Measurements from ENCODE around the gene DDX41.
A peak's percentile ranks its signal among the peaks of the same experiment; 100 is the strongest.
"Not testable (repeated sequence)": the region's sequence is repeated elsewhere in the genome, so short reads cannot be mapped to it uniquely, and the experiment has no call there.

The DDX41 gene

GRCh38 chr5:177498013-177498787, 18.6 kb downstream of the DDX41 start:
- DNase-seq (ENCODE audit: low read depth in 2 of 2), result no peak

GRCh38 chr5:177497292-177498012, 19.3 kb downstream of the DDX41 start, which contains the start of gene PDLIM7:
Gene PDLIM7, minus strand, starts transcription at chr5:177497604. Its CDS starts 1,092 bp downstream, at chr5:177496512.
- peak; percentile 95 for DNase-seq (ENCODE audit: low read depth in 2 of 2)

GRCh38 chr5:177496727-177497291, 20.0 kb downstream of the DDX41 start:
- DNase-seq (ENCODE audit: low read depth in 2 of 2), result peak; percentile 91 to 93

- no peak for DNase-seq (ENCODE audit: low read depth in 2 of 2)
These were observed 20.6 kb downstream of the DDX41 start for GRCh38 chr5:177496070-177496726.

- DNase-seq (ENCODE audit: low read depth in 2 of 2), result peak; percentile 68 to 77
These were observed 21.3 kb downstream of the DDX41 start for GRCh38 chr5:177495243-177496060.

GRCh38 chr5:177494346-177495195, 22.2 kb downstream of the DDX41 start:
- peak; percentile 72 to 78 for DNase-seq (ENCODE audit: low read depth in 2 of 2)

GRCh38 chr5:177493795-177494345, 22.9 kb downstream of the DDX41 start:
- DNase-seq (ENCODE audit: low read depth in 2 of 2), result no peak

GRCh38 chr5:177492841-177493240, 23.9 kb downstream of the DDX41 start:
- DNase-seq (ENCODE audit: low read depth in 2 of 2), result no peak

- DNase-seq (ENCODE audit: low read depth in 2 of 2), result no peak
These were observed 24.6 kb downstream of the DDX41 start for GRCh38 chr5:177491983-177492746.

GRCh38 chr5:177491429-177491945, 25.3 kb downstream of the DDX41 start:
- no peak for DNase-seq (ENCODE audit: low read depth in 2 of 2)

GRCh38 chr5:177490992-177491391, 25.8 kb downstream of the DDX41 start:
- no peak for DNase-seq (ENCODE audit: low read depth in 2 of 2)

- no peak for DNase-seq (ENCODE audit: low read depth in 2 of 2)
These were observed 26.3 kb downstream of the DDX41 start for GRCh38 chr5:177490311-177490991.

- DNase-seq (ENCODE audit: low read depth in 2 of 2), result no peak
These were observed 27.5 kb downstream of the DDX41 start for GRCh38 chr5:177489119-177489716.

GRCh38 chr5:177487975-177488374, 28.8 kb downstream of the DDX41 start:
- no peak for DNase-seq (ENCODE audit: low read depth in 2 of 2)

GRCh38 chr5:177487144-177487543, 29.6 kb downstream of the DDX41 start:
- DNase-seq (ENCODE audit: low read depth in 2 of 2), result no peak

- DNase-seq (ENCODE audit: low read depth in 2 of 2), result no peak
These were observed 30.5 kb downstream of the DDX41 start for GRCh38 chr5:177486256-177486655.

- DNase-seq (ENCODE audit: low read depth in 2 of 2), result not testable (repeated sequence)
These were observed 31.0 kb downstream of the DDX41 start for GRCh38 chr5:177485753-177486152.

Measured in fibroblast of skin of left quadriceps (primary cell).